Measurements from ENCODE around the gene MMP2. TPM values are rescaled to one million over a fixed set of nuclear protein-coding genes. Genes with fewer than 3 reads are reported as not detected.

Gene MMP2
- total and polyA plus RNA-seq, 2 donors (not counting 1 experiment from before 2014, with no cell fraction given) = 760 to 1,311 TPM

DNA sequence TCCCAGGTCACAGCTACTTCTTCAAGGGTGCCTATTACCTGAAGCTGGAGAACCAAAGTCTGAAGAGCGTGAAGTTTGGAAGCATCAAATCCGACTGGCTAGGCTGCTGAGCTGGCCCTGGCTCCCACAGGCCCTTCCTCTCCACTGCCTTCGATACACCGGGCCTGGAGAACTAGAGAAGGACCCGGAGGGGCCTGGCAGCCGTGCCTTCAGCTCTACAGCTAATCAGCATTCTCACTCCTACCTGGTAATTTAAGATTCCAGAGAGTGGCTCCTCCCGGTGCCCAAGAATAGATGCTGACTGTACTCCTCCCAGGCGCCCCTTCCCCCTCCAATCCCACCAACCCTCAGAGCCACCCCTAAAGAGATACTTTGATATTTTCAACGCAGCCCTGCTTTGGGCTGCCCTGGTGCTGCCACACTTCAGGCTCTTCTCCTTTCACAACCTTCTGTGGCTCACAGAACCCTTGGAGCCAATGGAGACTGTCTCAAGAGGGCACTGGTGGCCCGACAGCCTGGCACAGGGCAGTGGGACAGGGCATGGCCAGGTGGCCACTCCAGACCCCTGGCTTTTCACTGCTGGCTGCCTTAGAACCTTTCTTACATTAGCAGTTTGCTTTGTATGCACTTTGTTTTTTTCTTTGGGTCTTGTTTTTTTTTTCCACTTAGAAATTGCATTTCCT is 26.5 kb downstream of the MMP2 start:
- Histone ChIP-seq H3K27ac (ENCODE audit: insufficient read depth, low read length) (no peak overlapping the region), H3K79me2 (ENCODE audit: control insufficient read depth, insufficient read depth, low read length) (no peaks in the 10 kb centered on the region), H3K27me3 (ENCODE audit: control insufficient read depth, insufficient read depth, low read length) (no peaks in the 10 kb centered on the region), H4K20me1 (ENCODE audit: control insufficient read depth, extremely low read depth, insufficient read depth, low read length) (no peaks in the 10 kb centered on the region), H3K36me3 (ENCODE audit: control insufficient read depth, insufficient read depth, low read length) (peaks cover 34% of the 10 kb centered on the region), H3K4me1 (ENCODE audit: control insufficient read depth, extremely low read depth, insufficient read depth, low read length) (peaks cover 33% of the 10 kb centered on the region), H3K9ac (ENCODE audit: insufficient read depth, low read length) (no peak overlapping the region), H3K4me2 (ENCODE audit: extremely low read depth, insufficient read depth, low read length) (no peak overlapping the region), H3K4me3 (replicated peaks in 1 of 4; ENCODE audit: control extremely low read depth in 1 of 4, insufficient read depth in 1 of 4, low read depth in 3 of 4, low read length in 4 of 4) (no peak overlapping the region), H2AFZ (ENCODE audit: low read length) (no peak overlapping the region), H3K9me3 (ENCODE audit: control insufficient read depth, insufficient read depth, low read depth, low read length) (no peaks in the 10 kb centered on the region)
- no peak for TF ChIP-seq CTCF (conservative IDR thresholded peaks at IDR 0.05 in 1 of 2, IDR thresholded peaks at IDR 0.05 in 1 of 2; ENCODE audit: low read depth in 1 of 2, low read length in 2 of 2)
- TF ChIP-seq EZH2 (IDR thresholded peaks at IDR 0.05; ENCODE audit: low read length, missing control alignments) = no peak
- DNase-seq (ENCODE audit: low read depth in 2 of 2) = no peak

DNA sequence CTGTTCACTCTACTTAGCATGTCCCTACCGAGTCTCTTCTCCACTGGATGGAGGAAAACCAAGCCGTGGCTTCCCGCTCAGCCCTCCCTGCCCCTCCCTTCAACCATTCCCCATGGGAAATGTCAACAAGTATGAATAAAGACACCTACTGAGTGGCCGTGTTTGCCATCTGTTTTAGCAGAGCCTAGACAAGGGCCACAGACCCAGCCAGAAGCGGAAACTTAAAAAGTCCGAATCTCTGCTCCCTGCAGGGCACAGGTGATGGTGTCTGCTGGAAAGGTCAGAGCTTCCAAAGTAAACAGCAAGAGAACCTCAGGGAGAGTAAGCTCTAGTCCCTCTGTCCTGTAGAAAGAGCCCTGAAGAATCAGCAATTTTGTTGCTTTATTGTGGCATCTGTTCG is 27.1 kb downstream of the MMP2 start:
- H3K4me3 ChIP-seq (replicated peaks in 1 of 4; ENCODE audit: control extremely low read depth in 1 of 4, insufficient read depth in 1 of 4, low read depth in 3 of 4, low read length in 4 of 4) = no peak overlapping the region
- no peaks in the 10 kb centered on the region for H4K20me1 ChIP-seq (ENCODE audit: control insufficient read depth, extremely low read depth, insufficient read depth, low read length)
- TF ChIP-seq EZH2 (IDR thresholded peaks at IDR 0.05; ENCODE audit: low read length, missing control alignments) (no peak), CTCF (conservative IDR thresholded peaks at IDR 0.05 in 1 of 2, IDR thresholded peaks at IDR 0.05 in 1 of 2; ENCODE audit: low read depth in 1 of 2, low read length in 2 of 2) (no peak)
- H3K9ac ChIP-seq (ENCODE audit: insufficient read depth, low read length) = no peak overlapping the region
- H3K9me3 ChIP-seq (ENCODE audit: control insufficient read depth, insufficient read depth, low read depth, low read length) = no peaks in the 10 kb centered on the region
- H3K4me2 ChIP-seq (ENCODE audit: extremely low read depth, insufficient read depth, low read length) = no peak overlapping the region
- H2AFZ ChIP-seq (ENCODE audit: low read length) = no peak overlapping the region
- DNase-seq (ENCODE audit: low read depth in 2 of 2) = no peak
- H3K27me3 ChIP-seq (ENCODE audit: control insufficient read depth, insufficient read depth, low read length) = no peaks in the 10 kb centered on the region
- H3K27ac ChIP-seq (ENCODE audit: insufficient read depth, low read length) = no peak overlapping the region
- peaks cover 27% of the 10 kb centered on the region for H3K4me1 ChIP-seq (ENCODE audit: control insufficient read depth, extremely low read depth, insufficient read depth, low read length)
- no peaks in the 10 kb centered on the region for H3K79me2 ChIP-seq (ENCODE audit: control insufficient read depth, insufficient read depth, low read length)
- peaks cover 31% of the 10 kb centered on the region for H3K36me3 ChIP-seq (ENCODE audit: control insufficient read depth, insufficient read depth, low read length)

DNA sequence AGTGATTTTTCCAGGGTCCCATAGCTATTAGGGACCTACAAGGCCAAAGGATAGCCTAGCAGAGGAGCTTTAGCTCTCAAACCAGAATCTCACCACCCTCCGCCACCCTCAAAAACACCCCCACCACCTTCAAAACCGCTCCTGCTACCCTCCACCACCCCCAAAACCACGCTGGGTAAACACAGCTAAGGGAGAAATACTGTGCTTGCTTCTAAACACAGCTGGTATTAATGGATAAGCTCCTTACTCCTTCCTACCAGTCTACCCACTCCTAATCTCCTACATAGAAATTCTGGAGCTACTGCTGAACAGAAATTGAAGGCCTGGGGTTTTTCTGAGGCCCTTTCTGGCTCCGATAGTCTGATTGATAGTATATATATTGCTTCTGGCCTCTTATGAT is 27.7 kb downstream of the MMP2 start:
- TF ChIP-seq CTCF (conservative IDR thresholded peaks at IDR 0.05 in 1 of 2, IDR thresholded peaks at IDR 0.05 in 1 of 2; ENCODE audit: low read depth in 1 of 2, low read length in 2 of 2) = no peak
- no peak for TF ChIP-seq EZH2 (IDR thresholded peaks at IDR 0.05; ENCODE audit: low read length, missing control alignments)
- Histone ChIP-seq H3K9ac (ENCODE audit: insufficient read depth, low read length) (no peak overlapping the region), H3K27ac (ENCODE audit: insufficient read depth, low read length) (no peak overlapping the region), H3K27me3 (ENCODE audit: control insufficient read depth, insufficient read depth, low read length) (no peaks in the 10 kb centered on the region), H3K4me1 (ENCODE audit: control insufficient read depth, extremely low read depth, insufficient read depth, low read length) (peaks cover 20% of the 10 kb centered on the region), H4K20me1 (ENCODE audit: control insufficient read depth, extremely low read depth, insufficient read depth, low read length) (no peaks in the 10 kb centered on the region), H3K36me3 (ENCODE audit: control insufficient read depth, insufficient read depth, low read length) (peaks cover 29% of the 10 kb centered on the region), H2AFZ (ENCODE audit: low read length) (no peak overlapping the region), H3K9me3 (ENCODE audit: control insufficient read depth, insufficient read depth, low read depth, low read length) (no peaks in the 10 kb centered on the region), H3K79me2 (ENCODE audit: control insufficient read depth, insufficient read depth, low read length) (no peaks in the 10 kb centered on the region), H3K4me3 (replicated peaks in 1 of 4; ENCODE audit: control extremely low read depth in 1 of 4, insufficient read depth in 1 of 4, low read depth in 3 of 4, low read length in 4 of 4) (no peak overlapping the region), H3K4me2 (ENCODE audit: extremely low read depth, insufficient read depth, low read length) (no peak overlapping the region)
- DNase-seq (ENCODE audit: low read depth in 2 of 2) = no peak

Measured in fibroblast of lung (primary cell).